ENCODE data around the gene PGPEP1.

PGPEP1 gene

GRCh38 chr19:18311502-18312091 is 28.8 kb upstream of the PGPEP1 start:
- no peak overlapping the region for H3K4me3 ChIP-seq (ENCODE audit: low read length)
- TF ChIP-seq CTCF (conservative IDR thresholded peaks at IDR 0.05; ENCODE audit: low read depth, low read length): no peak

DNA sequence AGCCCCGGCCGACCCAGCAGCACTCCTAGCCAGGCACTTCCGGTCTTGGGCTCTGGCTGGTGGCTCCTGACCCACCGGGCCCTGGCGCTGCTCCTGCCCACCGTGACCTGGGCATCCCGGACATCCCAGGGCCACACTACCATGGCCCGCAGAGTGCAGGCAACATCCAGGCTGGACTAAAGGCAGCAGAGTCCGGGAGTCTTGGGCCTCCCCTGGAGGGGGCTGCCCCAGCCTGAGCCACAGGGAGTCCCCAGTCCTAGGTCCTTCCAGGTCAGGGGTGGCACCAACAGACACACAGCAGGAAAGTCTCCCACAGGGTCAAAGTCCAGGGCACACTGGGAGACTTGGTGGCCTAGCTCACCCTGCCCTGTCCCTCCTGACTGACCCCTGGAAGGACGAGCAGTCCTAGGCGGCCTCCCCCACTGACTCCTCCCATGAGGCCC is 28.3 kb upstream of the PGPEP1 start:
- H3K4me3 ChIP-seq (ENCODE audit: low read length): no peak overlapping the region
- no peak for DNase-seq (ENCODE audit: low read depth)
- no peak for TF ChIP-seq CTCF (conservative IDR thresholded peaks at IDR 0.05; ENCODE audit: low read depth, low read length)

More at GRCh38 chr19:18311502-18312091, 28.8 kb upstream of the PGPEP1 start:
- no peak for DNase-seq (ENCODE audit: low read depth)

- no peak for TF ChIP-seq CTCF (conservative IDR thresholded peaks at IDR 0.05; ENCODE audit: low read depth, low read length)
- H3K4me3 ChIP-seq (ENCODE audit: low read length): no peak overlapping the region
- DNase-seq (ENCODE audit: low read depth): no peak
Observed at GRCh38 chr19:18313398-18313797, 27.0 kb upstream of the PGPEP1 start.

DNA sequence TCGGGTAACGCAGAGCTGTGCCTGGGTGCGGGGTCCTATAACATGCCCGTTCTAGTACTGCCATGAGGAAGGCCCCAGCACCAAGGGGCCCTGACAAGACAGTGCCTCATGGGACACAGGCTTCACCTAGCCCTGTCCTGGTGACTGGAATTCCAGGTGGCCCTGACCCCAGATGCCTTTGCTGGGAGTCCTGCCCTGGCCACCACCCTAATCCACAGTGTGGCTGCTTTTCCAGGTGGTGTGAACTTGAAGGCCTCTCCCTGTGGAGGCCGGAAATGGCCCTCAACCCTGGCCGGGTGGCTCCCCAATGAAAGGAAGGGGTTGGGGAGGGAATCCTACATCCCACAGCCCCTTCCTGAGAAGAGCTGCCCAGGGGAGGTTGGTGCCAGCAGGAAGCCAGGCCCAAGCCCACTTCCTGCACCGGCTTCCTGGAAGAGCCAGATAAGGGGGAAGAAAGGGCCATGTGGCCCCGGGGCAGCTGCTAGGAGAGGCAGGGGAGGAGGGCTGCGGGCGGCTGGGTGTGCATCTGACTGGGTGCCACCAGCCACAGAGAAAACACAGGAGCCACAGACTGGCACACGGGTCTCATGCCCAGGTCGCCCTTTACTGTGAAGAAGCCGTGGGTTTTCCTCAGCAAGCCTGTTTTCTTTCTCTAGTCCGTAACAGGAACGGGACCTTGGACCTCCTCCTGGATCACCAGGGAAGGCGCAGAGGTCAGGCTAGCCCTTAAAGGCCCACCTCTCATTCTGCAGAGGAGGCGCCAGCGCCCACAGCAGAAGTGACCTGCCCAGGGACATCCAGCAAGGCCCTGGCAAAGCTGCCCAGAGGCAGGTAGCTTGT is 22.2 kb upstream of the PGPEP1 start:
- no peak overlapping the region for H3K4me3 ChIP-seq (ENCODE audit: low read length)
- no peak for TF ChIP-seq CTCF (conservative IDR thresholded peaks at IDR 0.05; ENCODE audit: low read depth, low read length)
- DNase-seq (ENCODE audit: low read depth): no peak

GRCh38 chr19:18319591-18320135 is 20.7 kb upstream of the PGPEP1 start:
- no peak overlapping the region for H3K4me3 ChIP-seq (ENCODE audit: low read length)
- DNase-seq (ENCODE audit: low read depth): no peak
- no peak for TF ChIP-seq CTCF (conservative IDR thresholded peaks at IDR 0.05; ENCODE audit: low read depth, low read length)

DNA sequence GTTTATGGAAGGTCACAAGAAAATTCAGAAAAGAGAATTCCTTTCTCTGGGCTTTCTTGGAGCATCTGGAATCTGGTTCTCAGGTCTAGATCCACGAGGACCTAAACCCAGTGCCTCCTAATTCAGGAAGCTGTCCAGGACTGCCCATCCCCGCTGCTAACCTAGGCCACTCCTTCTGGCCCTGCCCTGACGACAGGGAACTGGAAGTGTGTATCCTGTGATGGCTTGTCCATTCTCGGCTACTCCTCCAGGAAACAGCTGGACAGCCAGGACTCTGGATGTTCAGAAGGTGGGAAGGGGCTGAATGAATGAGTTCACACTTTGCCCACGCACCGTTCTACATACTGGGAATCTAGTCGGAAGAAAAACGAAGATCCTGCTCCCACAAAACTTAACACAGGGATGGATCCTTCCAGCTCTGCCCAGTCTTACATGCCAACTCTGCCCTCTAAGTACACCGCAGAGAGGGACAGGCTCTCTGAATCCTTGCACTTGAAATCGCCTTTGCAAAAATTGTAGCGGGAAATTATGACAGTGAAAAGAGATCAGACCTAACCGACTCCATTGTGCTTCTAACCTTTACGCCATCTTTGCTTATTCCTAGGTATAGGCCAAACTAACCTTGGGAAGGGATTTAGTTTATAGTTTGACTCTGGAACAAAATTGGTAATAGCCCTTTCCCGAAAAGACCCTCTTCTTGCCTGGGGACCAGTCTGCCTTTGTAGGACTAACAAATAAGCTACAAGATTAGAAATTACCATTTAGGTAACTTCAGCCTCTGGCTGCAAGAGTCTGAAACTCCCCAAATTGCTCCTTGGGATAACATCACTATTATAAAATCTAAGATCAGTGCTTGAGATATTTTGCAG is 19.3 kb upstream of the PGPEP1 start:
- no peak for DNase-seq (ENCODE audit: low read depth)
- no peak overlapping the region for H3K4me3 ChIP-seq (ENCODE audit: low read length)
- no peak for TF ChIP-seq CTCF (conservative IDR thresholded peaks at IDR 0.05; ENCODE audit: low read depth, low read length)
